K562 (cell line): ENCODE measurements around the gene HAUS7. TPM values are rescaled to one million over a fixed set of nuclear protein-coding genes. Genes with fewer than 3 reads are reported as not detected.

Experiments
- ARID4B ChIP-seq: sonication (generic); formaldehyde crosslinking; IDR thresholded peaks from 2 replicates; pipeline ENCODE4 v1.8.0; 2022; ENCODE audit warnings: mild to moderate bottlenecking, missing genetic modification reagents
- BMI1 ChIP-seq: fragments of 150-350 bp; IDR thresholded peaks from 2 replicates; pipeline ENCODE4 v1.6.1; 2014; ENCODE audit warnings: low read length
- CTCFL ChIP-seq: IDR thresholded peaks from 2 replicates; pipeline ENCODE4 v1.6.1; 2011; ENCODE audit warnings: borderline replicate concordance, low read depth, mild to moderate bottlenecking, moderate library complexity, low read length; ENCODE audit not compliant: insufficient read depth, poor library complexity, severe bottlenecking
- EZH2 ChIP-seq: IDR thresholded peaks from 2 replicates; pipeline ENCODE4 v1.6.1; 2012; ENCODE audit warnings: low read depth, mild to moderate bottlenecking, inconsistent platforms, low read length, borderline replicate concordance
- FOXA1 ChIP-seq: fragments of 450-650 bp; IDR thresholded peaks from 2 replicates; pipeline ENCODE4 v1.6.1; 2016; ENCODE audit warnings: mild to moderate bottlenecking, borderline replicate concordance
- HMG20B ChIP-seq: fragments of 250-450 bp; sonication (Bioruptor Pico); IDR thresholded peaks from 2 replicates; pipeline ENCODE4 v1.5.0; 2021; ENCODE audit warnings: mild to moderate bottlenecking
- MEIS2 ChIP-seq: fragments of 450-650 bp; IDR thresholded peaks from 2 replicates; pipeline ENCODE4 v1.6.1; 2014; ENCODE audit warnings: mild to moderate bottlenecking; ENCODE audit not compliant: partially characterized antibody
- NCOA4 ChIP-seq: fragments of 450-650 bp; IDR thresholded peaks from 2 replicates; pipeline ENCODE4 v1.6.1; 2018; ENCODE audit warnings: mild to moderate bottlenecking; ENCODE audit not compliant: partially characterized antibody
- NONO ChIP-seq, 2 experiments: fragments of 200-400 bp in 1 of 2; fragments of 450-650 bp in 1 of 2; formaldehyde crosslinking in 1 of 2; IDR thresholded peaks; 2 replicates each; pipeline ENCODE4 v1.6.1; 2017; ENCODE audit warnings: low read depth in 2 of 2, mild to moderate bottlenecking in 2 of 2, moderate library complexity in 2 of 2, low read length in 1 of 2
- RBM39 ChIP-seq: fragments of 200-400 bp; formaldehyde crosslinking; optimal IDR thresholded peaks from 2 replicates; pipeline ENCODE3; 2018; ENCODE audit warnings: low read depth, low read length
- SMARCA4 ChIP-seq: fragments of 450-650 bp; IDR thresholded peaks from 2 replicates; pipeline ENCODE4 v1.6.1; 2016
- YY1 ChIP-seq, 3 experiments: IDR thresholded peaks; 2 replicates each; pipeline ENCODE4 v1.6.1; 2011; ENCODE audit warnings: low read length in 2 of 3, mild to moderate bottlenecking in 2 of 3, moderate library complexity in 2 of 3, borderline replicate concordance in 1 of 3, control low read depth in 1 of 3, low read depth in 1 of 3; ENCODE audit not compliant: insufficient read depth in 3 of 3, insufficient replicate concordance in 2 of 3, control insufficient read depth in 1 of 3, insufficient read length in 1 of 3; ENCODE audit errors: extremely low read depth in 1 of 3
- ZNF253 ChIP-seq: fragments of 250-450 bp; sonication (Bioruptor Pico); conservative IDR thresholded peaks from 2 replicates; pipeline ENCODE4 v1.6.1; 2021; ENCODE audit warnings: mild to moderate bottlenecking
- ZNF696 ChIP-seq: fragments of 250-450 bp; sonication (Bioruptor Pico); conservative IDR thresholded peaks from 2 replicates; pipeline ENCODE4 v1.4.0; 2020; ENCODE audit warnings: mild to moderate bottlenecking, moderate library complexity
- ZNF79 ChIP-seq: fragments of 250-450 bp; sonication (Bioruptor Pico); IDR thresholded peaks from 2 replicates; pipeline ENCODE4 v1.4.0; 2020; ENCODE audit warnings: low read depth, mild to moderate bottlenecking, moderate library complexity
- polyA plus RNA-seq, 8 experiments: library from polyadenylated mRNA; depleted of rRNA in 4 of 8; stranded (reverse) in 5 of 8; unstranded in 3 of 8; fragments of >200 nt; fragmentation: Nextera tagmentation in 2 of 8; fragmentation: Illumina TruSeq in 1 of 8; extraction: Ambion mirVana in 2 of 8; extraction: Trizol in 1 of 8; gene quantifications; 2 replicates each; pipeline versions ENCODE4 v1.2.1 to v1.2.3, GENCODE V29; 2011 to 2014; ENCODE audit warnings: inconsistent platforms in 1 of 8, missing spikeins in 1 of 8
- total RNA-seq, 7 experiments: library from RNA; depleted of rRNA in 6 of 7; stranded (reverse); fragments of >200 nt in 6 of 7; fragmentation: Illumina TruSeq in 2 of 7; extraction: Trizol in 2 of 7; gene quantifications; 2 replicates each; pipeline versions ENCODE4 v1.2.1 to v1.2.3, GENCODE V29; 2011 to 2021; ENCODE audit warnings: low replicate concordance in 1 of 7
- TF ChIP-seq, protein P1 (sequence below), 2 experiments: fragments of 450-650 bp in 1 of 2; IDR thresholded peaks; 2 replicates each; pipeline ENCODE4 v1.6.1; 2011 to 2017; ENCODE audit warnings: low read depth in 2 of 2, antibody characterized with exemption in 1 of 2, borderline replicate concordance in 1 of 2, low read length in 1 of 2, mild to moderate bottlenecking in 1 of 2, mixed read lengths in 1 of 2; ENCODE audit not compliant: control insufficient read depth in 1 of 2

Gene HAUS7
- total and polyA plus RNA-seq, 9 of the 15 experiments (the other 6 are each of a cell fraction or from before 2014, with no cell fraction given), result 10.0 to 94.9 (median 48.8) TPM

GRCh38 chrX:153470411-153471363 is at the start of gene HAUS7 (continued):
- TF ChIP-seq, protein P1, sequence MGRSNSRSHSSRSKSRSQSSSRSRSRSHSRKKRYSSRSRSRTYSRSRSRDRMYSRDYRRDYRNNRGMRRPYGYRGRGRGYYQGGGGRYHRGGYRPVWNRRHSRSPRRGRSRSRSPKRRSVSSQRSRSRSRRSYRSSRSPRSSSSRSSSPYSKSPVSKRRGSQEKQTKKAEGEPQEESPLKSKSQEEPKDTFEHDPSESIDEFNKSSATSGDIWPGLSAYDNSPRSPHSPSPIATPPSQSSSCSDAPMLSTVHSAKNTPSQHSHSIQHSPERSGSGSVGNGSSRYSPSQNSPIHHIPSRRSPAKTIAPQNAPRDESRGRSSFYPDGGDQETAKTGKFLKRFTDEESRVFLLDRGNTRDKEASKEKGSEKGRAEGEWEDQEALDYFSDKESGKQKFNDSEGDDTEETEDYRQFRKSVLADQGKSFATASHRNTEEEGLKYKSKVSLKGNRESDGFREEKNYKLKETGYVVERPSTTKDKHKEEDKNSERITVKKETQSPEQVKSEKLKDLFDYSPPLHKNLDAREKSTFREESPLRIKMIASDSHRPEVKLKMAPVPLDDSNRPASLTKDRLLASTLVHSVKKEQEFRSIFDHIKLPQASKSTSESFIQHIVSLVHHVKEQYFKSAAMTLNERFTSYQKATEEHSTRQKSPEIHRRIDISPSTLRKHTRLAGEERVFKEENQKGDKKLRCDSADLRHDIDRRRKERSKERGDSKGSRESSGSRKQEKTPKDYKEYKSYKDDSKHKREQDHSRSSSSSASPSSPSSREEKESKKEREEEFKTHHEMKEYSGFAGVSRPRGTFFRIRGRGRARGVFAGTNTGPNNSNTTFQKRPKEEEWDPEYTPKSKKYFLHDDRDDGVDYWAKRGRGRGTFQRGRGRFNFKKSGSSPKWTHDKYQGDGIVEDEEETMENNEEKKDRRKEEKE (IDR thresholded peaks at IDR 0.05; ENCODE audit: borderline replicate concordance in 1 of 2, control insufficient read depth in 1 of 2, low read depth in 2 of 2, low read length in 1 of 2), result no peak
- TF ChIP-seq MEIS2 (no peak), BMI1 (no peak), RBM39 (no peak), HMG20B (no peak), SMARCA4 (no peak), EZH2 (no peak), NCOA4 (no peak), ZNF79 (CRISPR knock-in tag) (no peak), FOXA1 (no peak), ARID4B (CRISPR knock-in tag) (no peak), ZNF696 (CRISPR knock-in tag) (no peak), CTCFL (peak; percentile 46), YY1 (IDR thresholded peaks at IDR 0.05; ENCODE audit: borderline replicate concordance in 1 of 3, control insufficient read depth in 1 of 3, extremely low read depth in 1 of 3, insufficient read depth in 3 of 3, insufficient read length in 1 of 3, insufficient replicate concordance in 2 of 3, low read depth in 1 of 3, low read length in 2 of 3) (peak; percentile 43 to 85 (median 80)), NONO (IDR thresholded peaks at IDR 0.05; ENCODE audit: low read depth in 2 of 2, low read length in 1 of 2) (no peak), ZNF253 (no peak)
